HG02852 (cell line): ENCODE data around the gene KRTAP4-8.
"Not testable (repeated sequence)": the region's sequence is repeated elsewhere in the genome, so short reads cannot be mapped to it uniquely, and the experiment has no call there.

Experiments used
- ATAC-seq: cut with Tn5 transposase; IDR thresholded peaks from one replicate; pipeline ENCODE4 v1.9.1; 2021; ENCODE audit warnings: mild to moderate bottlenecking, moderate library complexity; ENCODE audit not compliant: unreplicated experiment

Gene KRTAP4-8

GRCh38 chr17:41065829-41066624 lies 31.9 kb downstream of the KRTAP4-8 start, which contains the start of gene KRTAP2-4:
Gene KRTAP2-4 (minus strand): TSS chr17:41065879. CDS start chr17:41065845, 34 bp downstream.
- ATAC-seq, result no peak

GRCh38 chr17:41065016-41065689 lies 32.8 kb downstream of the KRTAP4-8 start:
- not testable (repeated sequence) for ATAC-seq

- ATAC-seq, result no peak
Measured at GRCh38 chr17:41064301-41064700, 33.6 kb downstream of the KRTAP4-8 start.

GRCh38 chr17:41063449-41063848 lies 34.5 kb downstream of the KRTAP4-8 start:
- no peak for ATAC-seq

GRCh38 chr17:41061964-41062363 lies 36.0 kb downstream of the KRTAP4-8 start:
- ATAC-seq, result no peak

GRCh38 chr17:41060052-41060604 lies 37.8 kb downstream of the KRTAP4-8 start, which contains the start of gene KRTAP2-3:
Gene KRTAP2-3 (minus strand): TSS chr17:41060114. CDS start chr17:41060050, 64 bp downstream.
- ATAC-seq, result no peak

- ATAC-seq, result not testable (repeated sequence)
Measured at GRCh38 chr17:41059276-41060051, 38.5 kb downstream of the KRTAP4-8 start.

GRCh38 chr17:41058741-41059140 lies 39.2 kb downstream of the KRTAP4-8 start:
- ATAC-seq, result no peak

GRCh38 chr17:41057547-41057946 lies 40.4 kb downstream of the KRTAP4-8 start:
- no peak for ATAC-seq

- not testable (repeated sequence) for ATAC-seq
Measured at GRCh38 chr17:41055130-41055529, 42.8 kb downstream of the KRTAP4-8 start, which contains the start of gene KRTAP2-2. Gene KRTAP2-2 (minus strand): TSS chr17:41055230. CDS start chr17:41055211, 19 bp downstream.

GRCh38 chr17:41054556-41054955 lies 43.4 kb downstream of the KRTAP4-8 start:
- ATAC-seq, result not testable (repeated sequence)

- no peak for ATAC-seq
Measured at GRCh38 chr17:41054025-41054424, 43.9 kb downstream of the KRTAP4-8 start.

GRCh38 chr17:41052566-41052965 lies 45.4 kb downstream of the KRTAP4-8 start:
- no peak for ATAC-seq

GRCh38 chr17:41049110-41049509 lies 48.8 kb downstream of the KRTAP4-8 start:
- no peak for ATAC-seq

- ATAC-seq, result no peak
Measured at GRCh38 chr17:41048441-41048840, 49.5 kb downstream of the KRTAP4-8 start.
